KMS-11 (cell line): ENCODE measurements around the gene ACOX2.

ENCODE experiments used
- H2AFZ ChIP-seq: fragments of 200-600 bp; sonication (generic); 2 replicates; pipeline ENCODE4 v1.6.1; 2016; ENCODE audit warnings: antibody characterized with exemption, mixed run types, low read depth
- H3K27ac ChIP-seq: fragments of 200-600 bp; sonication (generic); 2 replicates; pipeline ENCODE4 v1.6.1; 2016; ENCODE audit warnings: mild to moderate bottlenecking, mixed run types
- H3K27me3 ChIP-seq: fragments of 200-600 bp; sonication (generic); 2 replicates; pipeline ENCODE4 v1.6.1; 2017; ENCODE audit warnings: mild to moderate bottlenecking, low read depth, mixed run types, moderate library complexity; ENCODE audit not compliant: insufficient read depth
- H3K36me3 ChIP-seq: fragments of 200-600 bp; sonication (generic); 2 replicates; pipeline ENCODE4 v1.6.1; 2017; ENCODE audit warnings: mild to moderate bottlenecking, mixed run types; ENCODE audit not compliant: insufficient read depth
- H3K4me1 ChIP-seq: fragments of 200-600 bp; sonication (generic); 2 replicates; pipeline ENCODE4 v1.6.1; 2016; ENCODE audit warnings: mild to moderate bottlenecking, low read depth, mixed run types; ENCODE audit not compliant: poor library complexity, severe bottlenecking
- H3K4me2 ChIP-seq: fragments of 200-600 bp; sonication (generic); 2 replicates; pipeline ENCODE4 v1.7.0; 2016; ENCODE audit warnings: mild to moderate bottlenecking, mixed run types
- H3K4me3 ChIP-seq: fragments of 200-600 bp; sonication (generic); IDR thresholded peaks from 2 replicates; pipeline ENCODE4 v1.6.1; 2017; ENCODE audit warnings: low read depth, low read length, mixed read lengths; ENCODE audit not compliant: insufficient read depth
- H3K79me2 ChIP-seq: fragments of 200-600 bp; sonication (generic); 2 replicates; pipeline ENCODE4 v1.6.1; 2016; ENCODE audit warnings: low read depth, mixed run types; ENCODE audit not compliant: insufficient read depth
- H3K9ac ChIP-seq: fragments of 200-600 bp; sonication (generic); 2 replicates; pipeline ENCODE4 v1.6.1; 2016; ENCODE audit warnings: mild to moderate bottlenecking, mixed run types
- H4K20me1 ChIP-seq: fragments of 200-600 bp; sonication (generic); 2 replicates; pipeline ENCODE4 v1.6.1; 2016; ENCODE audit warnings: mild to moderate bottlenecking, mixed run types; ENCODE audit not compliant: insufficient read depth
- CTCF ChIP-seq: fragments of 200-600 bp; sonication (generic); conservative IDR thresholded peaks from 2 replicates; pipeline ENCODE4 v1.6.1; 2017; ENCODE audit warnings: low read depth, mild to moderate bottlenecking, antibody characterized with exemption, low read length, moderate library complexity, mixed read lengths

The ACOX2 gene

GRCh38 chr3:58470363-58471024, 66.5 kb downstream of the ACOX2 start:
- no peaks in the 10 kb centered on the region for H4K20me1 ChIP-seq

GRCh38 chr3:58469096-58469495, 67.9 kb downstream of the ACOX2 start:
- Histone ChIP-seq H3K9ac (no peak overlapping the region), H3K4me3 (no peak overlapping the region), H4K20me1 (no peaks in the 10 kb centered on the region), H3K79me2 (no peaks in the 10 kb centered on the region), H2AFZ (no peak overlapping the region), H3K4me1 (peaks cover 45% of the 10 kb centered on the region), H3K36me3 (no peaks in the 10 kb centered on the region), H3K27me3 (no peaks in the 10 kb centered on the region), H3K27ac (no peak overlapping the region), H3K4me2 (no peak overlapping the region)
- no peak for TF ChIP-seq CTCF

More at GRCh38 chr3:58470363-58471024, 66.5 kb downstream of the ACOX2 start:
- peaks cover 42% of the 10 kb centered on the region for H3K4me1 ChIP-seq
- peak overlapping the region; percentile 88 for H2AFZ ChIP-seq
- peak overlapping the region; percentile 82 for H3K4me2 ChIP-seq
- no peaks in the 10 kb centered on the region for H3K27me3 ChIP-seq
- H3K4me3 ChIP-seq, result peak overlapping the region; percentile 30
- H3K27ac ChIP-seq, result peak overlapping the region; percentile 90
- H3K79me2 ChIP-seq, result no peaks in the 10 kb centered on the region
- no peaks in the 10 kb centered on the region for H3K36me3 ChIP-seq
- no peak for TF ChIP-seq CTCF
- H3K9ac ChIP-seq, result peak overlapping the region; percentile 42; the same call in 1 of the 2 replicates

- no peak overlapping the region for H2AFZ ChIP-seq
- TF ChIP-seq CTCF, result no peak
Observed at GRCh38 chr3:58466899-58467563, 70.0 kb downstream of the ACOX2 start.

GRCh38 chr3:58464866-58465265, 72.1 kb downstream of the ACOX2 start:
- Histone ChIP-seq H3K9ac (no peak overlapping the region), H3K27ac (no peak overlapping the region), H2AFZ (no peak overlapping the region), H4K20me1 (no peaks in the 10 kb centered on the region), H3K79me2 (no peaks in the 10 kb centered on the region), H3K36me3 (no peaks in the 10 kb centered on the region), H3K4me1 (peaks cover 28% of the 10 kb centered on the region), H3K27me3 (no peaks in the 10 kb centered on the region), H3K4me2 (no peak overlapping the region), H3K4me3 (no peak overlapping the region)
- TF ChIP-seq CTCF, result no peak

More at GRCh38 chr3:58466899-58467563, 70.0 kb downstream of the ACOX2 start:
- H3K9ac ChIP-seq, result no peak overlapping the region
- peaks cover 49% of the 10 kb centered on the region for H3K4me1 ChIP-seq
- H3K36me3 ChIP-seq, result no peaks in the 10 kb centered on the region
- no peaks in the 10 kb centered on the region for H4K20me1 ChIP-seq
- H3K27me3 ChIP-seq, result no peaks in the 10 kb centered on the region
- no peaks in the 10 kb centered on the region for H3K79me2 ChIP-seq
- no peak overlapping the region for H3K4me3 ChIP-seq
- no peak overlapping the region for H3K27ac ChIP-seq
- H3K4me2 ChIP-seq, result no peak overlapping the region
